NCI-H1092 treated with DMSO at 0.1 percent for 48 hours (cell line): ENCODE data around the gene CCDC51.
A peak's percentile ranks its signal among the peaks of the same experiment; 100 is the strongest.
"Not testable (repeated sequence)": the region's sequence is repeated elsewhere in the genome, so short reads cannot be mapped to it uniquely, and the experiment has no call there.

Experiments
- DNase-seq: peaks from one replicate; lab custom pipeline; 2025; lab: John Stamatoyannopoulos, UW

The CCDC51 gene

GRCh38 chr3:48405971-48406370 is 33.9 kb downstream of the CCDC51 start:
- DNase-seq = no peak

- DNase-seq = no peak
Observed at GRCh38 chr3:48405343-48405881, 34.5 kb downstream of the CCDC51 start.

GRCh38 chr3:48404440-48405342 is 35.2 kb downstream of the CCDC51 start:
- DNase-seq = no peak

DNA sequence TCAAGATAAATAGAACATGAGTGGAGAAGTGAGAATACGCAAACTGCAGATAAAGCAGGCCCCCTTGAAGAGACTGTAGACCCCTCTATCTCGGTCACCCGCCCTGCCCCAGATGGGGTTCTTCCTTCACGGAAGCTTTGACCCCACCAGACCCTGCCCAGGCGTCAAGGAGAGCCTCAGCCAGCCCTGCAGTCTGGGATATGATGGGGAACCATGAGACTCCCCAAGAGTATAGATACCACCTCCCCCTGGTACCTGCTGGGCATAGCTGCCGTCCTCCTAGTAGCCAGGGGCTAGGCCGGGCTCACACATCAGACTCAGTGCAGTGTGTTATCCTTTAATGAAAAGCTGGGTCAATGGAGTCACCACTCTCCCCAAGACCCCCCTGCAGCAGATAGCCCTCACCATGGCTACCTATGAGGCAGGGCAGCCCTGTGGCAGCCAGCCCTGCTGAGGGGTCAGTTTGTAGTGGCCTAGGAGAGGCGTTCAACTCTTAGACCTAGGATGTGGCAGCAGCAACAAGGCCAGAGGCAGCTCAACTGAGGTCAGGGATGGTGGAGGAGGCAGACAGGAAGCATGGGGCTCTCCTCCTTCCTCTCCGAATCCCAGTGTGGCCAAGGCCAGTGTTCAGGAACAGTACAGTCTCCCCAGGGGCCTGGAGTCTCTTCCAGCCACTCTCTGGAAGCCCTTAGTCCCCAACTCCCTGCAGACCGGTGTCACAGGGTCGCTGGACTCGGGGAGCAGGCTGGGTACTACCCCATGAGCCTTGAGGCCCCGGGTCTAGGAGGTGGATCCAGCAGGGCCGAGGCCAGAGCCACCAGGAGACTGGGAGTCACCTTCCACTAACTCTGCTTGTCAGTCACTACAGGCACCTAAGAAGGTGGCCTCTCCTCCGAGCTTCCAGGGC is 36.1 kb downstream of the CCDC51 start:
- no peak for DNase-seq

- no peak for DNase-seq
Observed at GRCh38 chr3:48402907-48403306, 37.0 kb downstream of the CCDC51 start.

- no peak for DNase-seq
Observed at GRCh38 chr3:48402281-48402732, 37.6 kb downstream of the CCDC51 start.

DNA sequence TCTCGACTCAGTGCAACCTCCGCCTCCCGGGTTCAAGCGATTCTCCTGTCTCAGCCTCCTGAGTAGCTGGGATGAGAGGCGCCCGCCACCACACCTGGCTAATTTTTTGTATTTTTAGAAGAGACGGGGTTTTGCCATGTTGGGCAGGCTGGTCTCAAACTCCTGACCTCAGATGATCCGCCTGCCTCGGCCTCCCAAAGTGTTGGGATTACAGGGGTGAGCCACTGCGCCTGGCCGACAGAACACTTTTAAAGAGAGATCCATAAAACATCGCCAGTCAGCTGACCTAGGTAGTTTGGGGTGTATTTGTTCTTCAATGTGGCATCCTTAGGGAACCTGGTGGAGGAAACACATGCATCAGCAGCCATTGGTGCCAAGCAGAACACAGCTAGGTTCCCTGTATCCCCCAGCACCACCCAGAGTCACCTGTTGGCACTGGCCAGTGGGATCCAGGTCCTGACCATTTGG is 38.5 kb downstream of the CCDC51 start:
- not testable (repeated sequence) for DNase-seq

GRCh38 chr3:48400824-48401433 is 39.0 kb downstream of the CCDC51 start:
- DNase-seq = peak; percentile 2

DNA sequence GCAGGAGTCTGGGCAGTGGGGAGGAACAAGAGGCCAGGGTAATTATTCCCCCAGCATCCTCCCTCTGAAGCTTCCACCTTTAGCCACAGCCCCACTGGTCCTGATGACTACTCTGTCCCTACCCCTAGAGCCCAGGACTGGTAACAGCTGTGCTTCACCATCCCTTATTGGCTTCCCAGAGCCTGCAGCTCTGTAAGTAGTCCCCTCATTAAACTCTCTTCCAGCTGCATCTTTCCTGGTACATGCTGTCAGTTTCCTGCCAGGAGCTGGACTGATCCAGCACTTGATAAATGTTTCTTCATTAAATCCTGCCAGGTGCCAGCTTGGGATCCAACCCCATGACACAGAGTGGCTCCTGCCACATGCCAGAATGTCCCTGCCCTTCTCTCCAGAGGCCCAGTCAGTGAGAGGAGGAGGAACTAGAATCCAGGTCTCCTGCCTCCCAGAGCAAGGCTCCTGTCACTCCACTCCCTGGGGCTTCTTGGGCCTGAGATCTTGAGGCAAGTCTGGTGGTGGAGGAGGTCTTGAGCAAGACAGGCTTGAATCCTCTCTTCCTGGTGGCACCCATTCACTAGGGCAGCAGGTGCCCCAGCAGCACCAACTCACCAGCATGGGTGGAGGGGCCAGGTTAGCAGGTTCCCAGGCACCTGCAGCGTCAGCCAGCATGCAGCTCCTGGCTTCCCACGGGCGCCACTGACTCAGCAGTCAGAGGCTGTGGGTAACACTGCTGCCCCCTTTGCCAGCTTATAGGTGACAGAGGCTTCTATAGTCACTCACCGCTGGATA is 40.3 kb downstream of the CCDC51 start:
- DNase-seq = no peak

DNA sequence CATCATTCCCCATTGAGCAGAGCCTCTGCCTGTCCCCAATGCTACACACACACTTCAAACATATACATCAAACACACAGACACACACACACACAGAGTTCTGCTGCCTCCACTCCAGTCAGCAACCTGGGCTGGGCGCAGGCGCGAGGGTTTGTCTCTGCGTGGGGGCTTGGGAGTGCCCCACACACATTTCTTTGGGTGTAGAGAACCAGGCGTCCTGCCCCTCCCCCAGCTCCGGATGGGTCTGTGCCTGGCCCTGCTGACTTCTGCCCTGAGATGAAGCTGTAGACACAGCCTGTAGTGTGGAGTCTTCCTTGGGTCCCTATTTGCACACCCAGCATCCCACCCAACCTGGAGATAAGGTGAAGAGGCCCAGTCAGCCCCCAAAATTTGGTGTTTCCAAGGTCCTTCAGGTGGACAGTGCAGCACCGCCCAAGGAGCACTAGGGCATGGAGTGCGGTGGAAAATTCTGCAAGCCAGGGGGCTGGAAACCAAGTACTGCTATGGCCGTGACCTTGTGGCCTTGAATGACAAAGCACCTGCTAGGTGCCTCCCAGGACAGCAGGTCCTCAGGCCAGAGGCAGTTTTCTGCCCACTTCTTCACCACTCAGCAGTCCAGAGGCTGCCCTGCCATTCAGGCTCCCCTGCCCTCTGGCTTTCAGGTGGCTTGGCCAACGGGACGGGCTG is 41.1 kb downstream of the CCDC51 start:
- no peak for DNase-seq

DNA sequence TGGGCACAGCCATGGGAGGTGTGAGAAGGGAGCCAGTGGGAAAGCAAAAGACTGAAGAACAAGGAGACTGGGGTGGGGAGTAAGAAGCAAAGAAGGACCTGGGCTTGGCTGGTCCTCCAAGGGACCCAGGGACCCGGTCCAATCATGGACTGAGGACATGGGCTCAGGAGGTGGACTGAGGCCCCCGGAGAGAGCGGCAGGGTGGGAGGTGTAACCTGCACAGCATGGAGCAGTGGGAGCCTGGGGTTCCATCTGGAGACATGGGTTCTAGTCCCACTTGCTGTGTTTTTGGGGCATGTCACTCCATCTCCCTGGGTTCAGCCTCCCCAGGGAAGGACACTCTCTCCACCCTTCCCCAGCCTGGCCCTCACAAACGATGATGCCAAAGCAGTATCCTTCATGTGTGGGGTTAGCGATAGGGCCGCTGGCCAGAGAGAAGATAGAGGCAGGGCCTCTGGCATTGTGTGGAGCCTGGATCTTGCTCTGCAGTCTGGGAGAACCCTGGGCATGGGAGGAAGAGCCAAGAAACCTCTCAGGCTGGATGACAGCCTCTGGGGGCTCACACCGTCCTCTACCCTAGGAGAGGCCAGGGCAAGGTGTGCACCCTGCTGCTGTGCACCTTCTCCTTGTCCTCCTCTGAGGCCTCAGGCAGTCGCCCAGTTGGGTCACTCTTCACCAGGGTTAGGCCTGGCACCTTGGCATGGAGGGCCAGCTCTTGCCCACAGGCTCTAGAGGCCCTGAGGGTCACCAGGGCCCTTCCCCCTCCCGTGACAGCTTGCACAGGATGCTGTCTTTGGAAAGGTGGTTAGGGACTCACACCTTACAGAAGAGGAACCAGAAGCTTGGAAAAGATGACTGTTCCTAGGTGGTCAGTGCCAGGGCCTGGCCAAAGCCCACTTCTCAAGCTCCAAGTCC is 41.9 kb downstream of the CCDC51 start:
- DNase-seq = no peak

DNA sequence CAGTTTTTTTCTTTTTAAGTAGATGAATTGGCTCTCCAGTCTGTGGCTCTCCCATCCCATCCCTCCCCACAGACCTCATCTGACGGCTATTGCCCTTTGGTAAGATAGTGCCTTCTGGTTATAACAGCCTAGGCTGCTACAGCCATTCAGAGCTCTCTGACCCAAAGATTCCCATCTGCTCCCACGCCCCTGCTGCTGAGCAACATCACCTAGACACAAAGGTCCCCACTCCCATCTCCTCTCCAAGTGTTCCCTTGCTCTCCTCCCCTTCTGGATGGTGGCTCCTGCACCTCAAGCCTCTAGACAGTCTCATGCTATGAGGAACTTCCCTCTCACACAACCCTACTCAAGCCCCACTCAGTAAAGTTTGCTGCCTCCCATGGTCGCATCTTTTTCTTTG is 44.2 kb downstream of the CCDC51 start:
- no peak for DNase-seq

DNA sequence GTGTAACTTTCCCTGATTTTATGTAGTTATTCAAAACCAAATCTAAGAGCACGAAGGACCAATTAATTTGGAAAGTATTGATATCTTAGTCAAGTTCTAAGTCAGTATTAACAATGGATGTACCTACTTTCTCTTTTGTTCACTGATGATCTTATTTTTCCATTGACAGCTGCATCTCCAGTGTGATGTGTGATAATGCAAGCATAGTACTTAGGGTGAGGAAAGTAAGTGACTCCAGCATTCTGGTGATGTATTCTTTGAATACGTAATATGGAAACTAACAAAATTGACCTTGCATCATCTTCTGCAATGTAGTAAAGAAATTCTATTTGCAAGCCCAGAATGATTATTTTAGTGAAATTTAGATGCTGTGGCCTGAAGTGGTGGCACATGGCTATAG is 45.5 kb downstream of the CCDC51 start:
- no peak for DNase-seq

- no peak for DNase-seq
Observed at GRCh38 chr3:48388966-48389365, 51.0 kb downstream of the CCDC51 start.

GRCh38 chr3:48387634-48388033 is 52.3 kb downstream of the CCDC51 start:
- DNase-seq = no peak
